Left kidney (tissue), 2 donors: ENCODE results near the gene AGK. TPM values are rescaled to one million over a fixed set of nuclear protein-coding genes. Genes with fewer than 3 reads are reported as not detected.
"Not testable (repeated sequence)": the region's sequence is repeated elsewhere in the genome, so short reads cannot be mapped to it uniquely, and the experiment has no call there.

Source experiments
- DNase-seq: peaks from one replicate; pipeline ENCODE4 v3.0.0-alpha.2; 2013
- polyA plus RNA-seq: library from polyadenylated mRNA; unstranded; fragments of 120-200 nt; gene quantifications from one replicate; pipeline ENCODE4 v1.2.1, GENCODE V29; 2013; ENCODE audit not compliant: insufficient read length

The AGK gene
- polyA plus RNA-seq, 1 donor = 45.8 TPM

- DNase-seq = no peak
These were observed 95.7 kb downstream of the AGK start for GRCh38 chr7:141646826-141647480.

GRCh38 chr7:141647701-141648100 is 96.5 kb downstream of the AGK start:
- DNase-seq = not testable (repeated sequence)

GRCh38 chr7:141648276-141649114 is 97.3 kb downstream of the AGK start:
- peak; percentile 19 for DNase-seq

- DNase-seq = peak; percentile 41
These were observed 98.1 kb downstream of the AGK start for GRCh38 chr7:141649137-141649864.

- DNase-seq = peak; percentile 91
These were observed 98.8 kb downstream of the AGK start for GRCh38 chr7:141649865-141650634.

- no peak for DNase-seq
These were observed 100.2 kb downstream of the AGK start for GRCh38 chr7:141651417-141651816.

GRCh38 chr7:141652691-141653090 is 101.5 kb downstream of the AGK start:
- no peak for DNase-seq

GRCh38 chr7:141654551-141654950 is 103.3 kb downstream of the AGK start:
- peak; percentile 59 for DNase-seq

- no peak for DNase-seq
These were observed 108.3 kb downstream of the AGK start for GRCh38 chr7:141659501-141659900.

GRCh38 chr7:141660259-141660658 is 109.0 kb downstream of the AGK start:
- no peak for DNase-seq

- DNase-seq = no peak
These were observed 112.1 kb downstream of the AGK start for GRCh38 chr7:141663081-141663849.

GRCh38 chr7:141664450-141664849 is 113.2 kb downstream of the AGK start:
- DNase-seq = no peak

GRCh38 chr7:141665208-141666035 is 114.2 kb downstream of the AGK start:
- DNase-seq = no peak

- no peak for DNase-seq
These were observed 114.9 kb downstream of the AGK start for GRCh38 chr7:141666071-141666470.

GRCh38 chr7:141668853-141669252 is 117.6 kb downstream of the AGK start:
- no peak for DNase-seq

GRCh38 chr7:141671705-141672496 is 120.7 kb downstream of the AGK start:
- DNase-seq = no peak

GRCh38 chr7:141673346-141673745 is 122.1 kb downstream of the AGK start:
- no peak for DNase-seq

- DNase-seq = peak; percentile 20
These were observed 123.0 kb downstream of the AGK start for GRCh38 chr7:141674171-141674671.

GRCh38 chr7:141674702-141675101 is 123.5 kb downstream of the AGK start:
- no peak for DNase-seq
